Neural progenitor cell (in vitro differentiated cells): ENCODE data around the gene SLC4A2. TPM values are rescaled to one million over a fixed set of nuclear protein-coding genes. Genes with fewer than 3 reads are reported as not detected.
"Not testable (repeated sequence)": the region's sequence is repeated elsewhere in the genome, so short reads cannot be mapped to it uniquely, and the experiment has no call there.

Experiments
- DNase-seq: peaks from one replicate; pipeline ENCODE4 v3.0.0-alpha.2; 2016; ENCODE audit warnings: low spot score
- H2AFZ ChIP-seq: fragments of 200-600 bp; sonication (generic); replicated peaks from 2 replicates; pipeline ENCODE4 v1.6.1; 2016; ENCODE audit warnings: antibody characterized with exemption
- H3F3A ChIP-seq: fragments of 200-600 bp; sonication (generic); 2 replicates; pipeline ENCODE4 v1.6.1; 2016; ENCODE audit warnings: antibody characterized with exemption, low read depth
- H3K27ac ChIP-seq: fragments of 200-600 bp; sonication (generic); 2 replicates; pipeline ENCODE4 v1.5.1; 2016; ENCODE audit warnings: mild to moderate bottlenecking
- H3K27me3 ChIP-seq: fragments of 200-600 bp; sonication (generic); 2 replicates; pipeline ENCODE4 v1.6.1; 2016; ENCODE audit warnings: mild to moderate bottlenecking, moderate library complexity
- H3K36me3 ChIP-seq: fragments of 200-600 bp; sonication (generic); 2 replicates; pipeline ENCODE4 v1.5.1; 2016
- H3K4me1 ChIP-seq: fragments of 200-600 bp; sonication (generic); 2 replicates; pipeline ENCODE4 v1.6.1; 2016; ENCODE audit warnings: mixed run types
- H3K4me2 ChIP-seq: fragments of 200-600 bp; sonication (generic); 2 replicates; pipeline ENCODE4 v1.6.1; 2016
- H3K4me3 ChIP-seq: fragments of 200-600 bp; sonication (generic); 2 replicates; pipeline ENCODE4 v1.5.1; 2016
- H3K79me2 ChIP-seq: fragments of 200-600 bp; sonication (generic); 2 replicates; pipeline ENCODE4 v1.6.1; 2016; ENCODE audit warnings: low read depth
- H3K9ac ChIP-seq: fragments of 200-600 bp; sonication (generic); 2 replicates; pipeline ENCODE4 v1.6.1; 2016
- H3K9me3 ChIP-seq: fragments of 200-600 bp; sonication (generic); 2 replicates; pipeline ENCODE4 v1.5.1; 2016; ENCODE audit warnings: low read depth
- H4K20me1 ChIP-seq: fragments of 200-600 bp; sonication (generic); 2 replicates; pipeline ENCODE4 v1.6.1; 2016; ENCODE audit warnings: low read depth
- H3K27ac Mint-ChIP-seq: 3 replicates; pipeline ENCODE4 v1.8.0; 2021; ENCODE audit warnings: mixed read lengths
- H3K27me3 Mint-ChIP-seq: 2 replicates; pipeline ENCODE4 v1.8.0; 2022; ENCODE audit warnings: low read depth, mild to moderate bottlenecking, inconsistent platforms, moderate library complexity, mixed read lengths; ENCODE audit not compliant: insufficient read depth
- H3K36me3 Mint-ChIP-seq: 3 replicates; pipeline ENCODE4 v1.8.0; 2021; ENCODE audit warnings: mixed read lengths
- H3K4me1 Mint-ChIP-seq: 3 replicates; pipeline ENCODE4 v1.8.0; 2021; ENCODE audit warnings: mixed read lengths
- H3K4me3 Mint-ChIP-seq: 3 replicates; pipeline ENCODE4 v1.8.0; 2021; ENCODE audit warnings: mild to moderate bottlenecking, moderate library complexity, mixed read lengths
- H3K9me3 Mint-ChIP-seq: 3 replicates; pipeline ENCODE4 v1.8.0; 2020; ENCODE audit warnings: mixed read lengths
- CTCF ChIP-seq: fragments of 200-600 bp; sonication (generic); IDR thresholded peaks from 2 replicates; pipeline ENCODE4 v1.5.1; 2017; ENCODE audit warnings: antibody characterized with exemption, mild to moderate bottlenecking
- EZH2 ChIP-seq: fragments of 200-600 bp; sonication (generic); IDR thresholded peaks from 2 replicates; pipeline ENCODE4 v1.6.1; 2017; ENCODE audit warnings: antibody characterized with exemption, mild to moderate bottlenecking, moderate library complexity
- EZH2phosphoT487 ChIP-seq: fragments of 200-600 bp; sonication (generic); IDR thresholded peaks from 2 replicates; pipeline ENCODE4 v1.6.1; 2017; ENCODE audit warnings: antibody characterized with exemption
- total RNA-seq: library from RNA; depleted of rRNA; stranded (reverse); fragments of >200 nt; gene quantifications from 2 replicates; pipeline ENCODE4 v1.2.3, GENCODE V29; 2015; ENCODE audit warnings: low replicate concordance

SLC4A2 gene
- total RNA-seq, 1 donor from 2014 or later = 26.1 TPM

- Histone ChIP-seq H3K36me3 (no peaks in the 10 kb centered on the region), H3K27ac (no peak overlapping the region)
Measured at GRCh38 chr7:151039850-151040548, 19.4 kb upstream of the SLC4A2 start.

GRCh38 chr7:151040616-151041375, 18.6 kb upstream of the SLC4A2 start:
- H3K4me3 ChIP-seq = no peak overlapping the region
- Mint-ChIP-seq H3K27ac (no peak overlapping the region), H3K4me3 (no peak overlapping the region), H3K9me3 (no peaks in the 10 kb centered on the region), H3K36me3 (no peaks in the 10 kb centered on the region), H3K27me3 (peaks cover 2% of the 10 kb centered on the region), H3K4me1 (peaks cover 9% of the 10 kb centered on the region)
- H4K20me1 ChIP-seq = no peaks in the 10 kb centered on the region
- no peaks in the 10 kb centered on the region for H3K4me1 ChIP-seq
- H3K27ac ChIP-seq = no peak overlapping the region
- H3K9ac ChIP-seq = peak overlapping the region; percentile 45
- H3F3A ChIP-seq = no peaks in the 10 kb centered on the region
- H3K79me2 ChIP-seq = no peaks in the 10 kb centered on the region
- H3K36me3 ChIP-seq = no peaks in the 10 kb centered on the region
- DNase-seq = no peak
- no peak for TF ChIP-seq CTCF
- no peak for TF ChIP-seq EZH2phosphoT487
- no peak for TF ChIP-seq EZH2
- no peaks in the 10 kb centered on the region for H3K9me3 ChIP-seq
- H3K4me2 ChIP-seq = no peak overlapping the region
- H2AFZ ChIP-seq = no peak overlapping the region
- no peaks in the 10 kb centered on the region for H3K27me3 ChIP-seq

More at GRCh38 chr7:151039850-151040548, 19.4 kb upstream of the SLC4A2 start:
- Mint-ChIP-seq H3K27me3 (peaks cover 2% of the 10 kb centered on the region), H3K4me3 (no peak overlapping the region), H3K27ac (peak overlapping the region; percentile 22), H3K9me3 (no peaks in the 10 kb centered on the region), H3K4me1 (peaks cover 9% of the 10 kb centered on the region), H3K36me3 (no peaks in the 10 kb centered on the region)
- Histone ChIP-seq H3K79me2 (no peaks in the 10 kb centered on the region), H4K20me1 (no peaks in the 10 kb centered on the region), H3K9me3 (no peaks in the 10 kb centered on the region), H3K4me2 (no peak overlapping the region), H3F3A (no peaks in the 10 kb centered on the region), H3K4me1 (no peaks in the 10 kb centered on the region), H3K4me3 (no peak overlapping the region), H2AFZ (no peak overlapping the region), H3K9ac (no peak overlapping the region), H3K27me3 (no peaks in the 10 kb centered on the region)
- TF ChIP-seq EZH2 (no peak), EZH2phosphoT487 (no peak), CTCF (no peak)
- DNase-seq = no peak

- not testable (repeated sequence) for H3K27me3 ChIP-seq, H3K27ac Mint-ChIP-seq, H3K27me3 Mint-ChIP-seq, H3K9me3 Mint-ChIP-seq, H2AFZ ChIP-seq, H3K36me3 ChIP-seq, H3K4me1 ChIP-seq, H3K79me2 ChIP-seq, H3K4me3 Mint-ChIP-seq, H3K4me3 ChIP-seq, H4K20me1 ChIP-seq, H3K9me3 ChIP-seq, H3K9ac ChIP-seq, H3K27ac ChIP-seq, H3F3A ChIP-seq, H3K36me3 Mint-ChIP-seq, DNase-seq, H3K4me1 Mint-ChIP-seq, H3K4me2 ChIP-seq
Measured at GRCh38 chr7:151043449-151043848, 15.9 kb upstream of the SLC4A2 start.

- DNase-seq = no peak
- H2AFZ ChIP-seq = no peak overlapping the region
- H3K4me2 ChIP-seq = no peak overlapping the region
- no peak for TF ChIP-seq CTCF
- no peak for TF ChIP-seq EZH2phosphoT487
- TF ChIP-seq EZH2 = no peak
- peaks cover 2% of the 10 kb centered on the region for H3K27me3 Mint-ChIP-seq
- no peaks in the 10 kb centered on the region for H4K20me1 ChIP-seq
- H3K27me3 ChIP-seq = peaks cover 6% of the 10 kb centered on the region
- H3K36me3 Mint-ChIP-seq = no peaks in the 10 kb centered on the region
- no peak overlapping the region for H3K27ac ChIP-seq
- H3K4me1 Mint-ChIP-seq = peaks cover 6% of the 10 kb centered on the region
- no peak overlapping the region for H3K27ac Mint-ChIP-seq
- no peak overlapping the region for H3K9ac ChIP-seq
- no peaks in the 10 kb centered on the region for H3K4me1 ChIP-seq
- no peak overlapping the region for H3K4me3 ChIP-seq
- H3K79me2 ChIP-seq = no peaks in the 10 kb centered on the region
- no peaks in the 10 kb centered on the region for H3K9me3 ChIP-seq
- no peaks in the 10 kb centered on the region for H3K36me3 ChIP-seq
- H3K9me3 Mint-ChIP-seq = no peaks in the 10 kb centered on the region
- no peak overlapping the region for H3K4me3 Mint-ChIP-seq
- H3F3A ChIP-seq = no peaks in the 10 kb centered on the region
Measured at GRCh38 chr7:151043959-151044358, 15.4 kb upstream of the SLC4A2 start.
